ENCODE data around the gene UQCRH. TPM values are rescaled to one million over a fixed set of nuclear protein-coding genes. Genes with fewer than 3 reads are reported as not detected.

The UQCRH gene
- total RNA-seq, 1 experiment from 2014 or later = 508 TPM

DNA sequence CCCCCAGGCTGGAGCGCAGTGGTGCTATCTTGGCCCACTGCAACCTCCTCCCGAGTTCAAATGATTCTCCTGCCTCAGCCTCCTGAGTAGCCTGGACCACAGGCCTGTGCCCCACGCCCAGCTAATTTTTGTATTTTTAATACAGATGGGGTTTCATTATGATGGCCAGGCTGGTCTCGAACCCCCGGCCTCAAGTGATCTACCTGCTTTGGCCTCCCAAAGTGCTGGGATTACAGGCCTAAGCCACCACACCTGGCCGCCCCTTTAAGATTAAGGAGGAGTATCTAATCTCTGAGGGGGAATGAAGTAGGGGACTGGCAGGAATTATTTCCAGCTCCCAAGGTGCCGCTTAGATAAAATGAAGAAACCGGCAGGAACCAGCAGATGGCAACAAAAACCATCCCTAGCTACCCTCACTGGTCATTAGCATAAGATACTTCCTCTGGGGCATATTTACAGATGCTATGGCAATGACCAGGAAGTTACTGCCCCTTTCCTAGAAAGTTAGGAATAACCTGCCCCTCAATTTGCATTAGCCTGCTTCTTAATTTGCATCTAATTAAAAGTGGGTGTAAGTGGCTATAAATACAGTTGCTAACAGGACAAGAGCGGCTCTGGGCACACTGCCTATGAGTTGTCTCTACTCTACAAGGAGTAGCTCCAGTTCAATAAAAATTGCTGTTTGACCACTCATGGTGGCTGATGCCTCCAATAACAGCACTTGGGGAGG lies 30.0 kb downstream of the UQCRH start:
- Histone ChIP-seq H4K91ac (ENCODE audit: insufficient read length, low read depth, low read length) (no peak overlapping the region), H2AFZ (ENCODE audit: low read length) (no peak overlapping the region), H3K9ac (ENCODE audit: extremely low read depth, insufficient read length, low read length) (no peak overlapping the region), H3K56ac (ENCODE audit: insufficient read length, low read depth, low read length) (no peak overlapping the region), H3K79me2 (ENCODE audit: insufficient read depth, low read length) (no peaks in the 10 kb centered on the region), H3K23ac (ENCODE audit: insufficient read length, low read depth, low read length) (no peak overlapping the region), H3K9me3 (ENCODE audit: control insufficient read depth, low read depth, low read length) (no peaks in the 10 kb centered on the region), H3K4ac (ENCODE audit: low read depth, low read length) (no peak overlapping the region), H3K14ac (ENCODE audit: insufficient read depth, low read length) (no peak overlapping the region), H4K20me1 (ENCODE audit: control insufficient read depth, insufficient read depth, insufficient read length) (no peaks in the 10 kb centered on the region), H4K8ac (replicated peaks; ENCODE audit: insufficient read length, low read depth, low read length) (no peak overlapping the region), H3K23me2 (ENCODE audit: insufficient read length, low read depth, low read length, poor library complexity, severe bottlenecking) (no peaks in the 10 kb centered on the region), H2BK15ac (ENCODE audit: low read depth, low read length) (no peak overlapping the region), H4K5ac (ENCODE audit: insufficient read length, low read depth, low read length) (no peak overlapping the region), H2BK5ac (ENCODE audit: insufficient read length, low read length) (no peak overlapping the region), H2BK120ac (ENCODE audit: low read depth, low read length, poor library complexity, severe bottlenecking) (no peak overlapping the region), H3K4me1 (ENCODE audit: insufficient read depth, low read length) (no peaks in the 10 kb centered on the region), H2BK20ac (ENCODE audit: low read depth, low read length, poor library complexity, severe bottlenecking) (no peak overlapping the region), H3K79me1 (ENCODE audit: insufficient read depth, low read depth, low read length, poor library complexity, severe bottlenecking) (no peaks in the 10 kb centered on the region), H2BK12ac (ENCODE audit: insufficient read length, low read depth, low read length) (no peak overlapping the region), H3K4me2 (ENCODE audit: insufficient read depth, insufficient read length, low read length) (no peak overlapping the region), H3T11ph (ENCODE audit: low read length) (no peak overlapping the region), H2AK5ac (ENCODE audit: insufficient read length, low read length) (no peak overlapping the region), H3K27ac (ENCODE audit: insufficient read length, low read depth, low read length) (no peak overlapping the region), H3K18ac (ENCODE audit: insufficient read length, low read depth, low read length) (no peak overlapping the region), H3K27me3 (ENCODE audit: insufficient read depth, low read length) (no peaks in the 10 kb centered on the region)
- Mint-ChIP-seq H3K4me1 (peaks cover 33 to 34% of the 10 kb centered on the region in 2 experiments), H3K27me3 (ENCODE audit: low read depth) (no peaks in the 10 kb centered on the region), H3K36me3 (ENCODE audit: insufficient read depth in 1 of 3, low read depth in 3 of 3) (no peaks in the 10 kb centered on the region; a peak in 1 of 7 replicates), H3K9me3 (no peaks in the 10 kb centered on the region), H3K4me3 (no peak overlapping the region; a peak in 1 of 5 replicates), H3K27ac (peak overlapping the region in 1 of 3 experiments; percentile 22; a peak in 1 of 7 replicates)
- TF ChIP-seq, protein P1, sequence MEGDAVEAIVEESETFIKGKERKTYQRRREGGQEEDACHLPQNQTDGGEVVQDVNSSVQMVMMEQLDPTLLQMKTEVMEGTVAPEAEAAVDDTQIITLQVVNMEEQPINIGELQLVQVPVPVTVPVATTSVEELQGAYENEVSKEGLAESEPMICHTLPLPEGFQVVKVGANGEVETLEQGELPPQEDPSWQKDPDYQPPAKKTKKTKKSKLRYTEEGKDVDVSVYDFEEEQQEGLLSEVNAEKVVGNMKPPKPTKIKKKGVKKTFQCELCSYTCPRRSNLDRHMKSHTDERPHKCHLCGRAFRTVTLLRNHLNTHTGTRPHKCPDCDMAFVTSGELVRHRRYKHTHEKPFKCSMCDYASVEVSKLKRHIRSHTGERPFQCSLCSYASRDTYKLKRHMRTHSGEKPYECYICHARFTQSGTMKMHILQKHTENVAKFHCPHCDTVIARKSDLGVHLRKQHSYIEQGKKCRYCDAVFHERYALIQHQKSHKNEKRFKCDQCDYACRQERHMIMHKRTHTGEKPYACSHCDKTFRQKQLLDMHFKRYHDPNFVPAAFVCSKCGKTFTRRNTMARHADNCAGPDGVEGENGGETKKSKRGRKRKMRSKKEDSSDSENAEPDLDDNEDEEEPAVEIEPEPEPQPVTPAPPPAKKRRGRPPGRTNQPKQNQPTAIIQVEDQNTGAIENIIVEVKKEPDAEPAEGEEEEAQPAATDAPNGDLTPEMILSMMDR (conservative IDR thresholded peaks at IDR 0.05) = peak; percentile 65
- WGBS (ENCODE audit: extremely low coverage, insufficient read length, low lambda C conversion rate) = no CpG with 5 or more reads among the region's 9 CpGs
- peak; percentile 66 for DNase-seq
